ENCODE results near the gene SLC22A12. TPM values are rescaled to one million over a fixed set of nuclear protein-coding genes. Genes with fewer than 3 reads are reported as not detected.

Gene SLC22A12
- total RNA-seq, 4 donors from 2014 or later = 0.56 TPM; not detected in 3

GRCh38 chr11:64607381-64607985 lies 16.5 kb downstream of the SLC22A12 start:
- peak; percentile 9 for ATAC-seq (ENCODE audit: low FRiP score)
- DNase-seq (ENCODE audit: low spot score) = no peak
- TF ChIP-seq CTCF (IDR thresholded peaks at IDR 0.05) = no peak

- DNase-seq (ENCODE audit: low spot score) = no peak
- peak; percentile 55 for ATAC-seq (ENCODE audit: low FRiP score)
- TF ChIP-seq CTCF (IDR thresholded peaks at IDR 0.05) = no peak
Measured at GRCh38 chr11:64608046-64608445, 17.0 kb downstream of the SLC22A12 start.

GRCh38 chr11:64608636-64609035 lies 17.6 kb downstream of the SLC22A12 start:
- DNase-seq (ENCODE audit: low spot score) (no peak), ATAC-seq (ENCODE audit: low FRiP score) (no peak)
- no peak for TF ChIP-seq CTCF (IDR thresholded peaks at IDR 0.05)

- TF ChIP-seq CTCF (IDR thresholded peaks at IDR 0.05) = no peak
- ATAC-seq (ENCODE audit: low FRiP score) (no peak), DNase-seq (ENCODE audit: low spot score) (no peak)
Measured at GRCh38 chr11:64609436-64610047, 18.5 kb downstream of the SLC22A12 start.

- no peak for TF ChIP-seq CTCF (IDR thresholded peaks at IDR 0.05)
- DNase-seq (ENCODE audit: low spot score) = no peak
- no peak for ATAC-seq (ENCODE audit: low FRiP score)
Measured at GRCh38 chr11:64610596-64610995, 19.6 kb downstream of the SLC22A12 start.

- ATAC-seq (ENCODE audit: low FRiP score) = no peak
- DNase-seq (ENCODE audit: low spot score) = no peak
- TF ChIP-seq CTCF (IDR thresholded peaks at IDR 0.05) = no peak
Measured at GRCh38 chr11:64611176-64611575, 20.2 kb downstream of the SLC22A12 start.
